ENCODE results near the gene FAM149B1. TPM values are rescaled to one million over a fixed set of nuclear protein-coding genes. Genes with fewer than 3 reads are reported as not detected.

FAM149B1 gene
- total RNA-seq, 2 experiments from 2014 or later, result 15.2 to 17.0 TPM

DNA sequence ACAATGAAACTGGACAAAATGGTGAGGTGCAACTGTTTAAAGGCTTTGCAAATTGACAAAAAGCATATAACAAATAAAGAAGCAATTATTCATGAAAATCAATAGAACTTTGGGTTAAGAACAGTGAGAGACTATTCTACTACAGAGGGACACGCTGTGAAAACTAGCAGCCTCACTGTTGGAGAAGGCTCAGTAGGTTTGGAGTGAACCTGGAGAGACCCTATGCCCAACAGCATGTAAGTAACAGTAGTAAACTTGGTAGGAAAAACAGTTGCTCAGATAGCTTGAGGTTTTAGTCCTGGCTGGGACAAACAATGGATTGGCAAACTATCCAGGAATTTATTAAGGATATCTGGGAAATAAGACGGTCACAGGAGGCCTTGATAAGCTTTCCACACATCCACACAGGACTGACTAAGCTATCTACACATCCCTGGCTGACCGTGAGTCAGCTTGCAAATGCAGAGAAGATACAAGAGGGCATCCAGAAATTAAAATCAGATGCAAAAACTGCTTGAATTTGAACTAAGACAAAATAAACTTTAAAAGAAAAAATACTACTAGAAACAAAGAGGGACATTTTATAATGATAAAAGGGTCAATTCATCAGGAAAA, 15.9 kb downstream of the FAM149B1 start:
- no peak overlapping the region for H3K4me3 Mint-ChIP-seq
- H3K27me3 Mint-ChIP-seq, result no peaks in the 10 kb centered on the region
- H3K36me3 Mint-ChIP-seq (ENCODE audit: low read depth), result peaks cover 16% of the 10 kb centered on the region
- no peak for DNase-seq
- no peak overlapping the region for H3K27ac Mint-ChIP-seq
- ChIA-PET POLR2A (no interaction called here), CTCF (interaction anchor here (2.2 kb wide), 1 partner anchor 15 kb away, joined by 11 read pairs; the partner anchor contains the start of genes ECD and FAM149B1)
- H3K4me1 Mint-ChIP-seq, result no peaks in the 10 kb centered on the region
- no peaks in the 10 kb centered on the region for H3K9me3 Mint-ChIP-seq

- Mint-ChIP-seq H3K4me3 (no peak overlapping the region), H3K4me1 (no peaks in the 10 kb centered on the region), H3K27ac (no peak overlapping the region), H3K27me3 (no peaks in the 10 kb centered on the region), H3K9me3 (no peaks in the 10 kb centered on the region), H3K36me3 (ENCODE audit: low read depth) (peaks cover 9% of the 10 kb centered on the region)
- POLR2A ChIA-PET, result no interaction called here
- CTCF ChIA-PET, result no interaction called here
- no peak for DNase-seq
Measured at GRCh38 chr10:73186266-73186665, 18.3 kb downstream of the FAM149B1 start.

DNA sequence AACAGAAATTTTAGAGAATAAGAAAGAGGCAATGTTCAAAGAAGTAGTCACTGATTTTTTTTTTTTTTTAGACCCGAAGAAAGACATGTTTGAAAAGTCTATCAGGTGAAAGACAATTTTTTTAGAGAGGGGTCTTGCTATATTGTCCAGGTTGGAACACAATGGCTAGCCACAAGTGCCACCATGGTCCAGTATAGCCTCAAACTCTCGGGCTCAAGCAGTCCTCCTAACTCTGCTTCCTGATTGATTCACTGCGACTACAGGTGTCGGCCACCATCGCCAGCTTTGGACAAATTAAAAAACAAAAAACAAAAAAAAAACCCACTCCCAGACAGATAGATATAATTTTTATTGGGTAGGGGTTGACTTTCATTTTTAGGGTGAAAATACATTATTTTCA, 22.3 kb downstream of the FAM149B1 start:
- Mint-ChIP-seq H3K4me3 (no peak overlapping the region), H3K9me3 (no peaks in the 10 kb centered on the region), H3K4me1 (no peaks in the 10 kb centered on the region), H3K27ac (no peak overlapping the region), H3K27me3 (no peaks in the 10 kb centered on the region), H3K36me3 (ENCODE audit: low read depth) (no peaks in the 10 kb centered on the region)
- DNase-seq, result no peak
- POLR2A ChIA-PET, result no interaction called here
- CTCF ChIA-PET, result interaction anchor here (0.7 kb wide), 1 partner anchor 39 kb away, joined by 5 read pairs; no protein-coding TSS in a partner anchor

DNA sequence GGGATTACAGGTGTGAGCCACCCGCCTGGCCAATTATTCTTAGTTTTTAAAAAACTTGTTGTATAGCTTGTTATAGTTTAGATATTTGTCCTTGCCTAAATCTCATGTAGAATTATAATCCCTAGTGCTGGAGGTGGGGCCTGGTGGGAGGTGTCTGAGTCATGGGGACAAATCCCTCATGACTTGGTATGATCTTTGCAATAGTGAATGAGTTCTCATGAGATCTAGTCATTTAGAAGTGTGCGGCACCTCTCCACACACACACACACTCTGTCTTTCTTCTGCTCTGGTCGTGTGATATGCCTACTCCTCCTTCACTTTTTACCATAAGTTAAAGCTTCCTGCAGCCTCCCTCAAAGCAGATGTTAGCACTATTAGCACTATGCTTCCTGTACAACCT, 37.2 kb downstream of the FAM149B1 start:
- CTCF ChIA-PET, result interaction anchor here (1.1 kb wide), 1 partner anchor 82 kb away, joined by 3 read pairs; no protein-coding TSS in a partner anchor
- no peaks in the 10 kb centered on the region for H3K4me1 Mint-ChIP-seq
- no peak for DNase-seq
- H3K27me3 Mint-ChIP-seq, result no peaks in the 10 kb centered on the region
- H3K9me3 Mint-ChIP-seq, result no peaks in the 10 kb centered on the region
- H3K36me3 Mint-ChIP-seq (ENCODE audit: low read depth), result peaks cover 7% of the 10 kb centered on the region
- H3K4me3 Mint-ChIP-seq, result no peak overlapping the region
- POLR2A ChIA-PET, result no interaction called here
- no peak overlapping the region for H3K27ac Mint-ChIP-seq

DNA sequence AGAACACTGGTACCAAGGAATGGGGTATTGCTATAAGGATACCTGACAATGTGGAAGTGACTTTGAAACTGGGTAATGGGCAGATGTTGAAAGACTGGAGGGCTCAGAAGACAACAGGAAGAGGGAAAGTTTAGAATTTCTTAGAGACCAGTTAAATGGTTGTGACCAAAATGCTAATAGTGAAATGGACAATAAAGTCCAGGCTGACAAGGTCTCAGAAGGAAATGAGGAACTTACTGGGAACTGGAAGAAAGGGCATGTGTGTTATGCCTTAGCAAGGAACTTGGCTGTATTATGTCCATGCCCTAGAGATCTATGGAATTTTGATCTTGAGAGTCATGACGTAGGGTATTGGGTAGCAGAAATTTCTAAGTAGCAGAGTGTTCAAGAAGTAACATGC, 38.0 kb downstream of the FAM149B1 start:
- Mint-ChIP-seq H3K27ac (no peak overlapping the region), H3K9me3 (no peaks in the 10 kb centered on the region), H3K4me3 (no peak overlapping the region), H3K4me1 (no peaks in the 10 kb centered on the region), H3K27me3 (no peaks in the 10 kb centered on the region), H3K36me3 (ENCODE audit: low read depth) (peaks cover 5% of the 10 kb centered on the region)
- no peak for DNase-seq
- ChIA-PET CTCF (no interaction called here), POLR2A (no interaction called here)

DNA sequence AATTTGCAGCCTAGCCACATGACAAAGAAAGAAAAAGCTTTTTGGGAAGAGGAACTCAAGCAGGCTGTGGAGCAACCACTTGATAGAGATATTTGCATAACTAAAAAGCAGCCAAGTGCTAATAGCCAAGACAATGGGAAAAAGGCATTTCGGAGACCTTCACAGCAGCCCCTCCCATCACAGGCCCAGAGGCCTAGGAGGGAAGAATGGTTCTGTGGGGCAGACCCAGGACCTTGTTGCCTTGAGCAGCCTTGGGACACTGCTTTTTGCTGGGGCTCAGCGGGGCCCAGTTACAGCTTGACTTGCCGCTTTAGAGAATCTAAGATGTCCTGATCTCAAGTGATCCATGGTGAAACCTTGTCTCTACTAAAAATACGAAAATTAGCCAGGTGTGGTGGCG, 38.5 kb downstream of the FAM149B1 start:
- Mint-ChIP-seq H3K27me3 (no peaks in the 10 kb centered on the region), H3K27ac (no peak overlapping the region), H3K9me3 (no peaks in the 10 kb centered on the region), H3K4me3 (no peak overlapping the region), H3K36me3 (ENCODE audit: low read depth) (peaks cover 8% of the 10 kb centered on the region), H3K4me1 (no peaks in the 10 kb centered on the region)
- no peak for DNase-seq
- ChIA-PET CTCF (no interaction called here), POLR2A (no interaction called here)

DNA sequence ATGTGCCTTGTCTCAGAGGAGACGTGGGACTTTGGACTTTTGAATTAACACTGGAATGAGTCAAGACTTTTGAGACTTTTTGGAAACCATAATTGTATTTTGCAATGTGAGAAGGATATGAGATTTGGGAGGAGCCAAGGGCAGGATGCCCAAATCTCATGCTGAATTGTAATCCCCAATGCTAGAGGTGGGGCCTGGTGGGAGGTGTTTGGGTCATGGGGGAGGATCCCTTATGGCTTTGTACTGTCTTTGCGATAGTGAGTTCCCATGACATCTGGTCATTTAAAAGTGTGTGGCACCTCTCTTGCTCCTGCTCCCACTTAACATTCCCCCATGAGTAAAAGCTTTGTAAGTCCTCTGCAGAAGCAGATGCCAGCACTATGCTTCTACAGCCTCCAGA, 40.0 kb downstream of the FAM149B1 start:
- H3K36me3 Mint-ChIP-seq (ENCODE audit: low read depth), result peaks cover 8% of the 10 kb centered on the region
- H3K27me3 Mint-ChIP-seq, result no peaks in the 10 kb centered on the region
- no peak for DNase-seq
- no peaks in the 10 kb centered on the region for H3K9me3 Mint-ChIP-seq
- no peaks in the 10 kb centered on the region for H3K4me1 Mint-ChIP-seq
- no peak overlapping the region for H3K4me3 Mint-ChIP-seq
- POLR2A ChIA-PET, result interaction anchor here (0.5 kb wide), 1 partner anchor 1309 kb away, joined by 3 read pairs; no protein-coding TSS in a partner anchor
- CTCF ChIA-PET, result interaction anchor here (0.6 to 0.9 kb wide), 2 partner anchors 26 kb away, joined by 3 read pairs; no protein-coding TSS in a partner anchor
- no peak overlapping the region for H3K27ac Mint-ChIP-seq

- no peaks in the 10 kb centered on the region for H3K9me3 Mint-ChIP-seq
- POLR2A ChIA-PET, result no interaction called here
- no peak overlapping the region for H3K27ac Mint-ChIP-seq
- peaks cover 19% of the 10 kb centered on the region for H3K36me3 Mint-ChIP-seq (ENCODE audit: low read depth)
- CTCF ChIA-PET, result interaction anchor here (0.6 to 0.7 kb wide), 3 partner anchors 276 to 1133 kb away, joined by 3 read pairs; no protein-coding TSS in a partner anchor
- no peaks in the 10 kb centered on the region for H3K4me1 Mint-ChIP-seq
- no peak overlapping the region for H3K4me3 Mint-ChIP-seq
- DNase-seq, result no peak
- H3K27me3 Mint-ChIP-seq, result no peaks in the 10 kb centered on the region
Measured at GRCh38 chr10:73209705-73210104, 41.8 kb downstream of the FAM149B1 start.

DNA sequence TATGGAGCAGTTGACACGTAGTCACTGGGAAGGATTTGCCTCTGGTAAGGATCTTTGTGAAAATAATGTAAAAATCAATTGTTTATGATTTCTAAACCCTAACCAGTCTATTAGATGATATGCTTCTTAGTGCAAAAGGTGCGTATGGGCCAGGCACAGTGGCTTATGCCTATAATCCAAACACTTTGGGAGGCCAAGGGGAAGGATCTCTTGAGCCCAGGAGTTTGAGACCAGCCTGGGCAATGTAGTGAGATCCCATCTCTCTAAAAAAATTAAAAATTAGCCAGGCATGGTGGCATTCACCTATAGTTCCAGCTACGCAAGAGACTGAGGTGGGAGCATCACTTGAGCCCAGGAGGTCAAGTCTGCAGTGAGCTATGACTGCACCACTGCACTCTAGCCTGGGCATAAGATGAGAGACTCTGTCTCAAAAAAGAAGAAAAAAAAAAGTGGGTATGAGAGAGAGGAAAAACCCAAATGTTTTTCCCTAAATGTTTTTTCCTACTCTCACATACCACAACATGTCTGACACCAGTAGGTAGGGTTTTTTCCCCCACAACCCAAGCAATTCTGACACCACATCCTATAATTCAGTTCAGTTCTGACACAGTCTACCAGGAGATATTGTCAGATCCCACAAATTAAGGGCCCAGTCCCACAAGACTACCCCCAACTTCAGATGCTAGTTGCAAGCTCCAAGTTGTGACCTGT, 42.6 kb downstream of the FAM149B1 start:
- CTCF ChIA-PET, result no interaction called here
- no peaks in the 10 kb centered on the region for H3K27me3 Mint-ChIP-seq

DNA sequence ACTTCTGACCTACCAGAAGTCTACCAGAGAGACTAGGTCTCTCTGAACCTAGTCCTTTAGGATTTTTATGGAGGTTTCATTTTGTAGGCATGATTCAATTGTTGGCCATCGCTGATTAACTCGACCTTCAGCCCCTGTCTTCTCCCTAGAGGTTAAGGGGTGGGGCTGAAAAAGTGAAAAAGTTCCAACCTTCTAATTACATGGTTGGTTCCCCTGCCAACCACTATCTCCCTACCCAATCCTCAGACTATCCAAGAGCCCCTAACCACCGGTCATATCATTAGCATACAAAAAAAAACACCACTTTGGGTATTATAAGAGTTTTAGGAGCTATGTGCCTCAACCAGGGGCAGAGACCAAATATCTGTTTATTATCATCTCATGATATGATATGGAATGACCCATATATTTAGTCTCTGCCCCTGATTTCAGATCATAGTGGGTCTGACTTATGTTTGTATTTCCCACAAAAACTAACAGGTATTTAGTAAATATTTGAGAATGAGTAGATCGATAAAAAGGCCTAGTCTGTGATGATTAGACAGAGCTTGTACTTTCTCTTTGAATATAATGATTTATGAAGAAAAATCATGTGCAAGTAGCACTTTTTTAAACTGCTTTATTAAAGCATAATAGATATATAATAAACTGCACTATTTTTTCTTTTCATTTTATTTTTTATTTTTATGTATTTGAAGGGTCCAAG, 43.3 kb downstream of the FAM149B1 start:
- no peak for DNase-seq
- Mint-ChIP-seq H3K4me1 (no peaks in the 10 kb centered on the region), H3K4me3 (no peak overlapping the region), H3K9me3 (peaks cover 3% of the 10 kb centered on the region), H3K27ac (no peak overlapping the region), H3K36me3 (ENCODE audit: low read depth) (peaks cover 24% of the 10 kb centered on the region), H3K27me3 (no peaks in the 10 kb centered on the region)
- ChIA-PET POLR2A (no interaction called here), CTCF (no interaction called here)

More for the DNA sequence above, 42.6 kb downstream of the FAM149B1 start:
- Mint-ChIP-seq H3K9me3 (no peaks in the 10 kb centered on the region), H3K27ac (no peak overlapping the region), H3K4me3 (no peak overlapping the region), H3K4me1 (no peaks in the 10 kb centered on the region), H3K36me3 (ENCODE audit: low read depth) (peaks cover 21% of the 10 kb centered on the region)
- DNase-seq, result no peak
- POLR2A ChIA-PET, result no interaction called here

DNA sequence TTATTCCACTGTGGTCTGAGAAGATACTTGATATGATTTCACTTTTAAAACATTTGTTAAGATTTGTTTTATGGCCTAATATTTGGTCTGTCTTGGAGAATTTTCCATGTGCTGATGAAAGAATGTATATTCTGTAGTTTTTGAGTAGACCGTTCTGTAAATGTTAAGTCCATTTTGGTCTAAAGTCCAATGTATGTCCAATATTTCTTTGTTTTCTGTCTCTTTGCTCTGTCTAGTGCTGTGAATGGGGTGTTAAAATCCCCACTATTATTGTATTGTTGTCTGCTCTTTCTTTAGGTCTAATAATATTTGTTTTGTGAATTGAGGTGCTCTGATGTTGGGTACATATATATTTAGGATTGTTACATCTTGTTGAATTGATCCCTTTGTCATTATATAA, 47.8 kb downstream of the FAM149B1 start:
- H3K4me3 Mint-ChIP-seq, result no peak overlapping the region
- no peaks in the 10 kb centered on the region for H3K4me1 Mint-ChIP-seq
- H3K27me3 Mint-ChIP-seq, result no peaks in the 10 kb centered on the region
- H3K36me3 Mint-ChIP-seq (ENCODE audit: low read depth), result peaks cover 48% of the 10 kb centered on the region
- CTCF ChIA-PET, result no interaction called here
- H3K27ac Mint-ChIP-seq, result no peak overlapping the region
- H3K9me3 Mint-ChIP-seq, result peaks cover 6% of the 10 kb centered on the region
- POLR2A ChIA-PET, result no interaction called here
- DNase-seq, result no peak

DNA sequence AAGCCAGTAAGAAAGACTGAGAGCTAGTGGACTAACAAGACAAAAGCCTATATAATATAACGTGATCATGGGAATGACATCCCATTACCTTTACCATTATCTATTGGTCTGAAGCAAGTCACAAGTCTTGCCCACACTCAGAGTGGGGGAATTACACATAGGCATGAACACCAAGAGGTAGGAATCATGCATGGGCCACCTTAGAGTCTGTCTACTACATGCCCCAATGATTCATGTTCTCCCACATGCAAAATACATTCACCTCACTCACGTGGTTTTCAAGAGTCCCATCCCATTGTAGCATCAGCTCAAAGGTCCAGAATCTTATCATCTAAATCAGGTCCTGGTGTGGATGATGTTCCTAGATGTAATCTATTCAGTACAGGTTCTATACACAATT, 49.7 kb downstream of the FAM149B1 start:
- H3K4me1 Mint-ChIP-seq, result no peaks in the 10 kb centered on the region
- peaks cover 6% of the 10 kb centered on the region for H3K9me3 Mint-ChIP-seq
- ChIA-PET POLR2A (no interaction called here), CTCF (interaction anchor here (0.6 kb wide), 1 partner anchor 60 kb away, joined by 3 read pairs; no protein-coding TSS in a partner anchor)
- no peaks in the 10 kb centered on the region for H3K27me3 Mint-ChIP-seq
- H3K36me3 Mint-ChIP-seq (ENCODE audit: low read depth), result peaks cover 45% of the 10 kb centered on the region
- DNase-seq, result no peak
- H3K4me3 Mint-ChIP-seq, result no peak overlapping the region
- no peak overlapping the region for H3K27ac Mint-ChIP-seq

DNA sequence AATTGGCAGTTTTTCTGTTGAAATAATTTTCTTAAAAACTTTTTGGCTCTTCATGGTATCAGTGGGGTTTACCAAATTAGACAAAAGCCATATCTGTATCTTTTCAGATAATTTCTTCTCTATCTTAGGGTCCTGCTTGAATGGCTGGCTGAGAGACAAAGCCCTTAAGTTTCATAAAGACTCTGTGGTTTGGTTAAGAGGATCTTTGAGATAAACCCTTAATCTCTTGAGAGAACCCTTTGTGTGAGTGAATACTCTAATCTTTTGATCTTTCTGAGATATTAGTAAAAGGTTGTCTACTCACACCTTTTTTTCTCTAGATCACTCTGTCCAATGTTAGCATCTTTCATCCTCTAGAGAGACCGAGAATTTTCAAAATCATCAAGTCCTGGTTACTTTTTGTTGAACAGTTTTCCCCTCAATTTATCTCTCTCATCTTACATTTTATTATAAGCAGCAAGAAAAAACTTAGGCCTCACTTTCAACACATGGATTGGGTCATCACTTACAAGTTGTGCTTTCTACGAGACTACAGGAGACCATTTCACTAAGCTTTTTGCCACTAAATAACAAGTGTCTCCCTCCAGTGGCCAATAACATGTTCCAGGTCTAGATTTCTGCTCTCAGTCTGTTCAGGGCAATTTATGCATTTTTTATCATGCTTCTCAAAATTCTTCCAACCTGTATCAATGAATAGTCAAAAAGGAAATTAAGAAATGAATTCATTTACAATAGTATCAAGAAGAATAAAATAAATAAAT, 50.7 kb downstream of the FAM149B1 start:
- Mint-ChIP-seq H3K9me3 (peaks cover 6% of the 10 kb centered on the region), H3K4me3 (no peak overlapping the region), H3K4me1 (no peaks in the 10 kb centered on the region), H3K27ac (no peak overlapping the region), H3K27me3 (no peaks in the 10 kb centered on the region), H3K36me3 (ENCODE audit: low read depth) (peaks cover 45% of the 10 kb centered on the region)
- ChIA-PET CTCF (no interaction called here), POLR2A (no interaction called here)
- DNase-seq, result no peak

Measured in activated CD4-positive, alpha-beta T cell treated with anti-CD3 and anti-CD28 coated beads, Interleukin-2, amount 10 ng/mL, durations not matched to agents 7 days and 5 days (primary cell).